HAP-1 (cell line): ENCODE data around the gene ELMO1.

Source experiments
- DNase-seq, 2 experiments: peaks; one replicate each; pipeline ENCODE4 v3.0.0-alpha.2; 2016 to 2020; ENCODE audit warnings: low spot score in 2 of 2
- H3K27me3 ChIP-seq: fragments of 250-450 bp; sonication (Bioruptor Pico); 2 replicates; pipeline ENCODE4 v1.5.1; 2020; ENCODE audit warnings: low read depth, mild to moderate bottlenecking, moderate library complexity
- H3K36me3 ChIP-seq: fragments of 250-450 bp; sonication (Bioruptor Pico); replicated peaks from 2 replicates; pipeline ENCODE4 v1.5.1; 2020; ENCODE audit warnings: mild to moderate bottlenecking
- H3K4me1 ChIP-seq: fragments of 250-450 bp; sonication (Bioruptor Pico); 2 replicates; pipeline ENCODE4 v1.5.1; 2020; ENCODE audit warnings: mild to moderate bottlenecking
- H3K4me3 ChIP-seq: fragments of 250-450 bp; sonication (Bioruptor Pico); 2 replicates; pipeline ENCODE4 v1.5.1; 2020; ENCODE audit warnings: mild to moderate bottlenecking, moderate library complexity
- H3K9me3 ChIP-seq: fragments of 250-450 bp; sonication (Bioruptor Pico); 2 replicates; pipeline ENCODE4 v1.5.1; 2020; ENCODE audit warnings: mild to moderate bottlenecking, moderate library complexity
- in situ Hi-C: fragments of 300-500 bp; cut with MboI; formaldehyde crosslinking; loops from 3 replicates; pipeline ENCODE4 v1.14.3; 2020; ENCODE audit warnings: low sequenced_read_pairs, inconsistent platforms, mixed read lengths

The ELMO1 gene

DNA sequence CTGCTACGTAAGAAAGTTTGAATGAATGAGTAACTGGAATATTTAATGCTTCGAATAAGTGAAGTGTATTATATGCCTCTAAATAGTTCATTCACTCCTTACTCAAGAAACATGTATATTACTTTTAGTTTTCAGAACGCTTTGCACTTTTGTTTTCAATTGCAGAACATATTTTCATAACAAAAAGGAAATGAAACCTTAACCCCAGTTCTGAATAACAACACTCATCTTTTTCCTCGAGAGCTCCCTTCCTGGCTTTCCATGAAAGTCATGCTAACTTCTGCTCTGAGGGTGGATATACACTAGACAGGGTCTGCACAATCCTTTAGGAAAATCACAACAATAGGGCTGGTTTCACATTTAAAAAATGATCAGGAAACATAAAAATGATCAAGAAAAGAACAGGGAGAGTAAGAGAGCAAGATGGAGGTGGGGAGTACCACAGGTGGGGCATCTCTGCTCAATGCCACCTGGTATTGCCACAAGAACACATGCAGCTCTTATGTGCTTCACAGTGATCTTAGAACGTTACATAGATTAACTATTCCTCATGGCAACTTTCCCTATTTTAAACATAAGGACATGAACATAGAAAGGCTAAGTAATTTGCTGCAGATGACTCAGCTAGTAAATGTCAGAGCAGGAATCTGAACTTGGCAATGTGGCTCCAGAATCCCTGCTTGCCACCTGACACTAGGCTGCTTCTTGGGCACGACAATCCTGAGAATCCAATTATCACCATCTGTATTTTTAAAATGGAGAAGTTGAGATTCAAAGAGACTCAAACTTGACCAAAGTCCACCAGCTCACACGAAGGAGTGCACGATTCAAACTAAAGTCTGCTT is 504.9 kb downstream of the ELMO1 start:
- H3K27me3 ChIP-seq = no peaks in the 10 kb centered on the region
- no peak overlapping the region for H3K4me3 ChIP-seq
- no peaks in the 10 kb centered on the region; the same call in 1 of the 2 replicates for H3K9me3 ChIP-seq
- DNase-seq = no peak
- no peaks in the 10 kb centered on the region for H3K36me3 ChIP-seq
- in situ Hi-C loops = no loop called here
- no peaks in the 10 kb centered on the region for H3K4me1 ChIP-seq

DNA sequence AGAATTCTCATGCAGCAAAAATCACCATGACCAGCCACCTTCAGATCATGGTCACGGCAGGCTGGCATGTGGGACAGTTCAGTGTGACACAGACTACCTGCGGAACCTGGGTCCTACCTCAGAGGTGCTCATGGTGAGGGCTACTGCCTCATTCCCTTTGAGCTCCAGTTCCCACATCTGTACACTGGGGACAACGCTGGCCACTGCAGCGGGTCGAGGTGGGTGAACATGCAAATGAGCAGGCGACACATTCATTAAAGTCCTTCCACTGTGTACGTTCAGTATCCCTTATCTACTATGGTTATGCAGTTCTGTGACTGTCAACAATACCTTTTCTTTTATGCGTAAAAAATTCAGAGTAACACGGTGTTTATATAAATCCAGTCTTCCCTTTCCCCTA is 505.7 kb downstream of the ELMO1 start:
- in situ Hi-C loops = no loop called here
- H3K9me3 ChIP-seq = peaks cover 2% of the 10 kb centered on the region
- no peaks in the 10 kb centered on the region for H3K4me1 ChIP-seq
- no peaks in the 10 kb centered on the region for H3K36me3 ChIP-seq
- no peak for DNase-seq
- no peak overlapping the region for H3K4me3 ChIP-seq
- no peaks in the 10 kb centered on the region for H3K27me3 ChIP-seq

DNA sequence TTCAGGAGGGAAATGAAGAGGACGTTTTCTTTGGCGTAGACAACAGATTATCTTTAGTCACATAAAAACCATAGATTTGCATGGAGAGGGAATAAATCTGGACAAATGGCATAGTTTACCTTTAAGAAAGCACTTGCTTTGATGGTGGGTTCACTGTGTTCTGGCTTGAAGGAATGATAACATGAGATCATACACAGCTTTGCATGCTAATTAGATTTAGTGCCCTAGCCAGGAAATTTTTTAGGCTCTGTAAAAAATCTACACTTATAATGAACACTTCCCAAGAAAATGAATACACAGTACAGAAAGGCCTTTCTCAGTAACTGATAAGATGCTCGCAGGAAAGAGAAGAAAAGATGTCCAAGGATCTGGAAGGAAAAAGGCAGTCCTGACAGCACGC is 506.1 kb downstream of the ELMO1 start:
- no peaks in the 10 kb centered on the region for H3K4me1 ChIP-seq
- H3K27me3 ChIP-seq = no peaks in the 10 kb centered on the region
- peaks cover 3% of the 10 kb centered on the region for H3K9me3 ChIP-seq
- H3K4me3 ChIP-seq = no peak overlapping the region
- H3K36me3 ChIP-seq = no peaks in the 10 kb centered on the region
- in situ Hi-C loops = no loop called here
- DNase-seq = no peak

DNA sequence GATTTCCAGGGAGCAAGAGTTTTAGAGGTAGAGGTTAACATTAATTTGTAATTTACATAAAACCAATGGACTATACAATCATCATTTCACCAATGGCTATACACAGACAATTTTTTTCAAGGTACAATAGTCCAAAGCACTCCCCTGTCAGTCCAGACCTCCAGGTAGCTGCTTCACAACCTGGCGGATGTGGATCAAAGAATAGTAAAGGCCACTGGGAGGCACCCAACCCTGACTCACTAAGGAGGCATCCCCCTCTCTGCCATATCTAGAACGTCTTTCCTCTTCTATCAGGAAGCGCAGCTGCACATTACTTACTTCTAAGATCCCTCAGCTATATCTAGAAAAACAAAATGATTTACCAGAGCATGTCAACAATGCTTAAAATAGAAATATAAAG is 506.6 kb downstream of the ELMO1 start:
- peaks cover 3% of the 10 kb centered on the region for H3K9me3 ChIP-seq
- H3K27me3 ChIP-seq = no peaks in the 10 kb centered on the region
- no peak for DNase-seq
- H3K36me3 ChIP-seq = no peaks in the 10 kb centered on the region
- no peaks in the 10 kb centered on the region for H3K4me1 ChIP-seq
- in situ Hi-C loops = no loop called here
- no peak overlapping the region for H3K4me3 ChIP-seq

DNA sequence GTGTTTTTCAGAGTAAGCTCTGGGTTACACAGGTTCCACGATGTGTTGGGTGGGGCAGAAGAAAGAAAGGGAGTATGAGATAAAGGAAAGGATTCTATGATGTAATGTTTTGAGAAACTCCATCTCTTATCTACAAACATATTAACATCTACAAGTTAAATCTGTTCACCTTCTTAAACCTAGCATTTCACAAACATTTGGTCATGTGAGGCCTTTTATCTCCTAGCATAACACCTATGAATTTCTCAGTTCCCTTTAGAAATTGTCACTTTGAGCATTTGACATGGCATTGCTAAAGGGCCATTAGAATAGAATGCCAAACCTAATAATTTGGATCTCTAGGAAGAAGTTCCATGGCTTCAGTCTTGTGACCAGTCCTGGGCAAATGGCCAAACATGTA is 507.3 kb downstream of the ELMO1 start:
- in situ Hi-C loops = no loop called here
- DNase-seq = no peak
- Histone ChIP-seq H3K36me3 (no peaks in the 10 kb centered on the region), H3K4me3 (no peak overlapping the region), H3K9me3 (peaks cover 3% of the 10 kb centered on the region), H3K4me1 (no peaks in the 10 kb centered on the region), H3K27me3 (no peaks in the 10 kb centered on the region)

DNA sequence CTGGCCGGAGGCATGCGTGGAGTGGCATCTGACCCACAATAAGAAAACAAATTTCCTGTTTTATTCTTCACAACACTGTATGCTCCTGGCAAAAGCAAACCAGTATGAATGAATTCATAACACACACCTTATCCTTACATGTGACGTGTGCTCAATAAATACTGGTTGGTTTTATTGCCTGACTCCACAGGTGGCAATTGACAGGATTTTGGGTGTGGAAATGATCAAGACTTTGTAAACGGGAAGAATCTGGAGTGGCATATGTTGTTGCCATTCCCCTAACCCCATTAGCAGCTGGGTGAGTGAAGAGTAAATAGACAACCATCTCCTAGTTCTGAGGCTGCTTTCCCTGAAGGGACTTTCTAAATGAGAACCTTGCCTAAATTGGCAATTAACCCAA is 508.8 kb downstream of the ELMO1 start:
- no peaks in the 10 kb centered on the region for H3K4me1 ChIP-seq
- no peak for DNase-seq
- H3K9me3 ChIP-seq = peaks cover 3% of the 10 kb centered on the region
- H3K4me3 ChIP-seq = no peak overlapping the region
- H3K36me3 ChIP-seq = no peaks in the 10 kb centered on the region
- in situ Hi-C loops = no loop called here
- H3K27me3 ChIP-seq = no peaks in the 10 kb centered on the region

DNA sequence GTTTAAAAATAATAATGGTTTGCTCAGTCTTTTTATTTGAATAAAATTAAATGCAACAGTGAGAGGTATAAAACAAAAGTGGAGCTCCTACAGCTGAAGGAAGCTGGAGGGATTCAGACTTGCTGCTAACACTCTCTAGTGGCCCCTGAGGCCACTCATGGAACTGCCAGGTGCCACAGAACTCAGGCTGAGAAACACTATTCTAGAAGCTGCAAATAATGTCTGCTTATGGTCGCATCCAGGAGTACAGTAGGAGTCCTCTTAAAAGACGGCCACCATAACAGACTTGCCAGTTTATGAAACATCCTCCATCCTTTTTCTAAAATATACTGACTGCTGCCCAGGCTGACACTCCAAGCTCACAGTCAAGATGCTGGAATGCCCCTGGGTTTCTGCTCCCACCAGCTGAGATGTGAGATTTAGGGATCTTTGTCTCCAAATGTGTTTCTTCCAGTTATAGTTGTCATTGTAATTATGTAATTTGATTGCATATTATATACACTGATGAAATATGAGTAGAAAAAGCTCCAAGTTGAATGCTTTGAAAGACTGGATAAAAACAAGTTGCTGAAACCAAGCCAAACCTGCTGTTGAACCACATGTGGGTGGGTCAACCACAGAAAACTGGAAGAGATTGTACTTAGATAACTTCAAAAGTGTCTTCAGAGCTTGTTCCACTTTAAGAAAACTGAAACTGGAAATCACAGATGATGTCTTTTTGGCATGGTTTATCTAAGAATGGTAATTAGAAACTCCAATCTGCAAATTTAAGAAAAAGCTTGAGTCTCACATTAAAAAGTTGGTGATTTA is 510.7 kb downstream of the ELMO1 start:
- DNase-seq = no peak
- in situ Hi-C loops = no loop called here

DNA sequence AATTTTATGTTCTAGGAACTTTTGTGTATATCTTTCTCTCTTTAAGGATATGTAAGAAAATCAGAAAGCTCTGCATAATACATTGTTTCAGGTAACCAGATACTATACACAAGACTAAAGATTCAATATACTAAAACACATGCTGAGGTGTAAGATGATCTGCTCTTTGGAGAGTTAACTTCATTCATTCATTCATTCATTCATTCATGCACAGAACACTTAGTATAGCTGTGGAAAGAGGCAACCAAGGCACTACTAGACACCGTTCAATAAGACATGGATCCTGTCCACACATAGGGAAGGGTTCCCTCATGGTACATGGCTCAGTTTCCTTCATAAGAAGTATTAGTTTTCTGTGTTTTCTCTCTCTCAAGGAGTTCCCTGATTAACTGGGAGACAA is 516.8 kb downstream of the ELMO1 start:
- no peaks in the 10 kb centered on the region for H3K4me1 ChIP-seq
- no peak for DNase-seq
- no peaks in the 10 kb centered on the region for H3K36me3 ChIP-seq
- no peaks in the 10 kb centered on the region for H3K9me3 ChIP-seq
- in situ Hi-C loops = no loop called here
- H3K4me3 ChIP-seq = no peak overlapping the region
- no peaks in the 10 kb centered on the region for H3K27me3 ChIP-seq

More for the DNA sequence above, 510.7 kb downstream of the ELMO1 start:
- Histone ChIP-seq H3K36me3 (no peaks in the 10 kb centered on the region), H3K9me3 (peaks cover 3% of the 10 kb centered on the region), H3K27me3 (no peaks in the 10 kb centered on the region), H3K4me1 (no peaks in the 10 kb centered on the region), H3K4me3 (no peak overlapping the region)

DNA sequence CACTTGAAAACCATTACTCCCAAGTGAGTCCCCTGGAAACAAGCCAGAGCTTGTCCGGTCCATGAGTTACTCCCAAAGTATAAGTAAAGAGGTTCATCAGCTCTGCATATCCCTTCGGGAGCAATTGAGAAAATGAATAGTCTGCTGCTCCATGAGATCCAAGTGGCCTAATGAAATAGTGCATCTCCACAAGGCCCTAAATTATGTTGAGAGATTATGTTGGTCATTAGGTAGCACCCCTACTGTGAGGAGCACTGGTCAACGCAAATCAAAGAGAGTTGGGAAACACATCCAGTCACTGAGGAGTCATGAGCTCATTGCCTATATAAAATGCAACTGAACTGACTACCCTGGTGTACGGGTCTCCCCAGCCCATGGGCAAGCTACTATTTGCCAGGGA is 518.9 kb downstream of the ELMO1 start:
- Histone ChIP-seq H3K9me3 (no peaks in the 10 kb centered on the region), H3K36me3 (no peaks in the 10 kb centered on the region), H3K4me1 (no peaks in the 10 kb centered on the region), H3K4me3 (no peak overlapping the region), H3K27me3 (no peaks in the 10 kb centered on the region)
- no peak for DNase-seq
- in situ Hi-C loops = no loop called here

DNA sequence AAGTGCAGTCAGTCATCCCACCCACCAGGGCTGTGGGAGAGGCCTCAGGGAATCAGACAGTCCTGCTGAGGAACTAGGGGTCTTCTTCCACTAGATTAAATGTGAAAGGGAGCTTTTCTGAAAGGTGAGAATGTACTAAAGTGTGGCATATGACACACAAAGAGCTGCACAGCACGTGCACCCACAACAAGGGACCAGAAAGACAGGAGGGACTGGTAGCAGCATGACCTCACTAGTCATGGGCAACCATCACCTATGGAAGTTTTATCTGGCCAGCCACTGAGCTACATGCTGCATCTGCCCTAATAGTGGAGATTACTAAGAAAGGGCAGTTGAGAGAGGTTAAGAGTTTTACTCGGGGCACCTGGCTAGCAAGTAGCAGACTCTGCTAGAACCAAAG is 519.9 kb downstream of the ELMO1 start:
- no peaks in the 10 kb centered on the region for H3K36me3 ChIP-seq

DNA sequence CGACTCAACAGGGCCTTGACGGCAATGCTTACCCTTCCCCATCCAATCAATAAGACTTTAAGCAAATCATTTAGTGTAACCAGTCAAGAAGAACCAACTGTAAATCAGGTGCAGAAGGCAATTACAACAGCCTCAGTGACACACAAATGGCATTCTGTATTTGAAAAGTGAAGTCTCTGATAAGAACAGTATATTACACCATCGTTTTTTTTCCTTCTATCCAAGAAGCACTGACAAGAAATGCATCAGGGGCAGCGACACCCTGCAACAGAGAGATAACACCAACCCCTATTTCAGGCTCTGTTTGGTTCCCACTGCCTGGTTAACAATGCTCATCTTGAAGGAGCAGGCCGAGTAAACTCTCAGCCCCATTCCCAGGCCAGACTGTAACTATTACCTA is 520.4 kb downstream of the ELMO1 start:
- in situ Hi-C loops = no loop called here
- DNase-seq = no peak

More for the DNA sequence above, 519.9 kb downstream of the ELMO1 start:
- in situ Hi-C loops = no loop called here
- Histone ChIP-seq H3K4me1 (no peaks in the 10 kb centered on the region), H3K27me3 (no peaks in the 10 kb centered on the region), H3K9me3 (no peaks in the 10 kb centered on the region), H3K4me3 (no peak overlapping the region)
- DNase-seq = no peak

DNA sequence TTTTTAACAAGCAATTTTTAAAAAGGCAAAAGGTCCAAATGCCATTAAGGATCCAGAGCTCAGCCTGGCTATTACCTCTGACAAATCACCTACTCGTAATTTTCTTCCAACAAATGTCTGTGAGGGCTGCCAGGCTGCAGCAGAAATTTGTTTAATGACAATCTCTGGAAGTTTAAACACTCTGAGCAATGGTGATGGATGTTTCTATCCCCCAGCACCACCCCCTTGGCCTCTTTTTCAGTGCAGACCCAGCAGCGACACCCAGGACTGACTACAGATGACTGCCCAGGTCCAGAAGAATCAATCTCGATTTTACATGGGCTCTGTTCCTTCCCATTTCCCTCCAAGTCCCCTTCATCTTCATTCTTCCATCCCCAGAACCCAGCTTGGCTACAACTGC is 523.0 kb downstream of the ELMO1 start:
- H3K36me3 ChIP-seq = no peaks in the 10 kb centered on the region
- no peak overlapping the region for H3K4me3 ChIP-seq
- DNase-seq = no peak
- no peaks in the 10 kb centered on the region for H3K9me3 ChIP-seq
- in situ Hi-C loops = no loop called here
- no peaks in the 10 kb centered on the region for H3K27me3 ChIP-seq
- no peaks in the 10 kb centered on the region for H3K4me1 ChIP-seq

More for the DNA sequence above, 520.4 kb downstream of the ELMO1 start:
- H3K4me3 ChIP-seq = no peak overlapping the region
- H3K36me3 ChIP-seq = no peaks in the 10 kb centered on the region
- no peaks in the 10 kb centered on the region for H3K4me1 ChIP-seq
- no peaks in the 10 kb centered on the region for H3K9me3 ChIP-seq
- H3K27me3 ChIP-seq = no peaks in the 10 kb centered on the region

DNA sequence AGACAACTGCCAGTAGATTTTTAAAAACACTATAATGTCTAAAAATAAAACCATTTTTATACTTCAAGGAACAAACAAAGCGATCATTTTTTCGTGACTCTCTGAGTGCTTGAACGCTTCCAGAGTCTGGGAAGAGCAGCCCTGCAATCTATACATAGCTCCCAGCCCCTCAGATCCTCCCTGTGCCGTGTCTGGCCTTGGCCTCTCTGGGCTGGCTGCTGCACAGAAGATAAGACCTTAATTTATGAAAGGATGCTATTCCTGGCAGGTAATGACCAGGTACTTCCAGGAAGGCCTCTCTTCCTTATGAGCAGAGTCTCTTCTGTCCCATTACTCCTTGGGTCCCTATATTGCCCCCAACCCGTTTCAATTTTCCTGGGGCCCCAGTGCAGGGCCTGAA is 523.5 kb downstream of the ELMO1 start:
- Histone ChIP-seq H3K27me3 (no peaks in the 10 kb centered on the region), H3K4me1 (no peaks in the 10 kb centered on the region), H3K4me3 (no peak overlapping the region), H3K36me3 (no peaks in the 10 kb centered on the region), H3K9me3 (no peaks in the 10 kb centered on the region)
- DNase-seq = no peak
- in situ Hi-C loops = no loop called here

DNA sequence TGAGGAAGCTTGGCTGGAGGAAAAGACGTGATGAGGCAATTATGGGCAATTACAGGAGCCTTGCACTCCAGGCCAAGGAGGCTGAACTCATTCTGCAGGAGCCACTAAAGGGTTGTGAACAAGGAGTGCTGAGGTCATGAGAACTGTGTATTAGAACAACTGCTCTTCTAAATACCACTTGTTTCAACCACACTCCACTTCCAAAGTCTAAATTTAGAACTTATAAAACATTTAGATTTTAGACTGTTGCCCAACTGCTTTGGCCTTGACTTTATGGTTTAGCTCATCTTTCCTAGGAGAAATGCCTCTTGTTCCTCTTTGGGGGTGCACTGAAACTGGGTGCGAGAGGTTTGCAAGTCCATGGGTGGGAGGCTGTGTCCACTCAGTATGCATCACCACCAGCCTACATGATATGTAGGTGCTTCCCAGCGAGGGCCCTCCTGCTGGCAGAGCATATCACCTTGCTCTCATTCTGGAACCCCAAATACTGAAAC is 524.7 kb downstream of the ELMO1 start:
- no peak overlapping the region for H3K4me3 ChIP-seq
- no peak for DNase-seq
- H3K27me3 ChIP-seq = no peaks in the 10 kb centered on the region
- H3K36me3 ChIP-seq = no peaks in the 10 kb centered on the region
- no peaks in the 10 kb centered on the region for H3K9me3 ChIP-seq
- in situ Hi-C loops = no loop called here
- no peaks in the 10 kb centered on the region for H3K4me1 ChIP-seq
